WTC11 (cell line): ENCODE results near the gene NEK7. TPM values are rescaled to one million over a fixed set of nuclear protein-coding genes. Genes with fewer than 3 reads are reported as not detected.

Experiments
- ATAC-seq: fragments of 200-7000 bp; cut with Tn5 transposase; 2 replicates; pipeline ENCODE4 v1.10.0; 2021; ENCODE audit warnings: mild to moderate bottlenecking, moderate library complexity
- CTCF ChIA-PET: fragments of 300-600 bp; sonication (Branson Sonifier 250); formaldehyde crosslinking; loops from one replicate; lab custom pipeline; 2021; ENCODE audit warnings: antibody characterized with exemption; lab: Charles Lee
- POLR2A ChIA-PET: fragments of 350-600 bp; sonication (Branson Sonifier 250); formaldehyde crosslinking; loops from one replicate; lab custom pipeline; 2021; ENCODE audit warnings: antibody characterized with exemption; lab: Charles Lee
- DNase-seq: peaks from one replicate; pipeline ENCODE4 v3.0.0; 2021; ENCODE audit warnings: low spot score
- H3K27ac Mint-ChIP-seq: 2 replicates; pipeline ENCODE4 v1.8.0; 2021; ENCODE audit warnings: mixed read lengths
- H3K27me3 Mint-ChIP-seq: 2 replicates; pipeline ENCODE4 v1.8.0; 2021; ENCODE audit warnings: low read depth, mild to moderate bottlenecking, moderate library complexity, mixed read lengths
- H3K36me3 Mint-ChIP-seq: 2 replicates; pipeline ENCODE4 v1.8.0; 2021; ENCODE audit warnings: mixed read lengths
- H3K4me1 Mint-ChIP-seq: 2 replicates; pipeline ENCODE4 v1.8.0; 2022; ENCODE audit warnings: mixed read lengths
- H3K4me3 Mint-ChIP-seq: 2 replicates; pipeline ENCODE4 v1.8.0; 2021; ENCODE audit warnings: mild to moderate bottlenecking, moderate library complexity, mixed read lengths
- H3K9me3 Mint-ChIP-seq: 2 replicates; pipeline ENCODE4 v1.8.0; 2021; ENCODE audit warnings: mixed read lengths
- ATF2 ChIP-seq: sonication (generic); formaldehyde crosslinking; IDR thresholded peaks from 2 replicates; pipeline ENCODE4 v1.8.1; 2022; ENCODE audit warnings: low read depth, missing genetic modification reagents, borderline replicate concordance
- ATF6 ChIP-seq: sonication (generic); formaldehyde crosslinking; IDR thresholded peaks from 2 replicates; pipeline ENCODE4 v1.8.1; 2023; ENCODE audit warnings: mild to moderate bottlenecking, missing genetic modification reagents
- CREB1 ChIP-seq: sonication (generic); formaldehyde crosslinking; IDR thresholded peaks from 2 replicates; pipeline ENCODE4 v1.8.0; 2023; ENCODE audit warnings: mild to moderate bottlenecking, missing genetic modification reagents
- FOXP4 ChIP-seq: sonication (generic); formaldehyde crosslinking; IDR thresholded peaks from 2 replicates; pipeline ENCODE4 v1.8.0; 2022; ENCODE audit warnings: mild to moderate bottlenecking, missing genetic modification reagents
- GABPB1 ChIP-seq: sonication (generic); formaldehyde crosslinking; IDR thresholded peaks from 2 replicates; pipeline ENCODE4 v1.8.1; 2023; ENCODE audit warnings: mild to moderate bottlenecking, missing genetic modification reagents
- JAZF1 ChIP-seq: fragments of 250-450 bp; sonication (Bioruptor Pico); IDR thresholded peaks from 2 replicates; pipeline ENCODE4 v1.9.0; 2021; ENCODE audit warnings: moderate library complexity, mild to moderate bottlenecking, inconsistent platforms
- MXD4 ChIP-seq: fragments of 250-450 bp; sonication (Bioruptor Pico); IDR thresholded peaks from 2 replicates; pipeline ENCODE4 v1.8.0; 2021; ENCODE audit warnings: mild to moderate bottlenecking, moderate library complexity, borderline replicate concordance
- NR2C2 ChIP-seq: sonication (generic); formaldehyde crosslinking; IDR thresholded peaks from 2 replicates; pipeline ENCODE4 v1.8.0; 2022; ENCODE audit warnings: mild to moderate bottlenecking, missing genetic modification reagents
- OVOL2 ChIP-seq: fragments of 250-450 bp; sonication (Bioruptor Pico); IDR thresholded peaks from 2 replicates; pipeline ENCODE4 v1.9.0; 2021; ENCODE audit warnings: mild to moderate bottlenecking, borderline replicate concordance
- SMAD3 ChIP-seq: sonication (generic); formaldehyde crosslinking; IDR thresholded peaks from 2 replicates; pipeline ENCODE4 v1.8.0; 2022; ENCODE audit warnings: missing genetic modification reagents, mild to moderate bottlenecking, borderline replicate concordance
- SP1 ChIP-seq: sonication (generic); formaldehyde crosslinking; conservative IDR thresholded peaks from 2 replicates; pipeline ENCODE4 v1.8.1; 2022; ENCODE audit warnings: missing genetic modification reagents
- USF1 ChIP-seq: sonication (generic); formaldehyde crosslinking; IDR thresholded peaks from 2 replicates; pipeline ENCODE4 v1.8.0; 2022; ENCODE audit warnings: mild to moderate bottlenecking, missing genetic modification reagents
- ZNF121 ChIP-seq: sonication (generic); formaldehyde crosslinking; IDR thresholded peaks from 2 replicates; pipeline ENCODE4 v1.8.0; 2023; ENCODE audit warnings: missing genetic modification reagents
- ZNF219 ChIP-seq: sonication (generic); formaldehyde crosslinking; IDR thresholded peaks from 2 replicates; pipeline ENCODE4 v1.8.0; 2023; ENCODE audit warnings: missing genetic modification reagents, mild to moderate bottlenecking, borderline replicate concordance
- ZNF281 ChIP-seq: sonication (generic); formaldehyde crosslinking; IDR thresholded peaks from 2 replicates; pipeline ENCODE4 v1.8.0; 2023; ENCODE audit warnings: mild to moderate bottlenecking, missing genetic modification reagents
- ZNF317 ChIP-seq: sonication (generic); formaldehyde crosslinking; IDR thresholded peaks from 2 replicates; pipeline ENCODE4 v1.8.1; 2023; ENCODE audit warnings: low read depth, mild to moderate bottlenecking, moderate library complexity, missing genetic modification reagents, borderline replicate concordance
- ZNF396 ChIP-seq: fragments of 250-450 bp; sonication (Bioruptor Pico); IDR thresholded peaks from 2 replicates; pipeline ENCODE4 v1.8.0; 2021; ENCODE audit warnings: mild to moderate bottlenecking, moderate library complexity, borderline replicate concordance
- ZNF423 ChIP-seq: fragments of 250-450 bp; sonication (Bioruptor Pico); IDR thresholded peaks from 2 replicates; pipeline ENCODE4 v2.1.2; 2022; ENCODE audit warnings: mild to moderate bottlenecking, moderate library complexity
- ZNF532 ChIP-seq: fragments of 250-450 bp; sonication (Bioruptor Pico); IDR thresholded peaks from 2 replicates; pipeline ENCODE4 v1.9.0; 2021; ENCODE audit warnings: mild to moderate bottlenecking, borderline replicate concordance
- ZSCAN18 ChIP-seq: fragments of 250-450 bp; sonication (Bioruptor Pico); IDR thresholded peaks from 2 replicates; pipeline ENCODE4 v2.1.2; 2022; ENCODE audit warnings: mild to moderate bottlenecking, moderate library complexity
- total RNA-seq: library from RNA; stranded (reverse); gene quantifications from 3 replicates; pipeline ENCODE4 v1.2.3, GENCODE V29; 2021

Gene NEK7
- total RNA-seq, 1 experiment from 2014 or later: 10.3 TPM

- Mint-ChIP-seq H3K27me3 (no peaks in the 10 kb centered on the region), H3K36me3 (no peaks in the 10 kb centered on the region), H3K27ac (no peak overlapping the region; the same call in 1 of the 2 replicates), H3K9me3 (no peaks in the 10 kb centered on the region), H3K4me3 (no peak overlapping the region), H3K4me1 (peaks cover 36% of the 10 kb centered on the region)
- no peak for DNase-seq
- ChIA-PET POLR2A (no interaction called here), CTCF (no interaction called here)
- TF ChIP-seq SMAD3 (CRISPR knock-in tag): no peak
- no peak for TF ChIP-seq ATF2 (CRISPR knock-in tag)
- TF ChIP-seq ZNF219 (CRISPR knock-in tag): no peak
- TF ChIP-seq MXD4 (CRISPR knock-in tag): no peak
- no peak for TF ChIP-seq SP1 (CRISPR knock-in tag)
- no peak for TF ChIP-seq OVOL2 (CRISPR knock-in tag)
- no peak for TF ChIP-seq ZNF396 (CRISPR knock-in tag)
- TF ChIP-seq ZNF317 (CRISPR knock-in tag): no peak
- no peak for TF ChIP-seq ZNF532
- TF ChIP-seq CREB1: no peak
- TF ChIP-seq ZNF423 (CRISPR knock-in tag): no peak
- no peak for TF ChIP-seq ZNF281 (CRISPR knock-in tag)
- TF ChIP-seq GABPB1 (CRISPR knock-in tag): no peak
- no peak for TF ChIP-seq NR2C2
- no peak for TF ChIP-seq ZNF121 (CRISPR knock-in tag)
- ATAC-seq: peak; percentile 89
Measured at GRCh38 chr1:198234520-198235251, 77.9 kb downstream of the NEK7 start.

GRCh38 chr1:198238121-198238520, 81.3 kb downstream of the NEK7 start:
- Mint-ChIP-seq H3K27me3 (no peaks in the 10 kb centered on the region), H3K4me1 (peaks cover 21% of the 10 kb centered on the region), H3K27ac (no peak overlapping the region), H3K36me3 (no peaks in the 10 kb centered on the region)
- CTCF ChIA-PET: no interaction called here
- POLR2A ChIA-PET: no interaction called here
- no peak for DNase-seq
- TF ChIP-seq ZSCAN18 (CRISPR knock-in tag): no peak
- no peak for TF ChIP-seq ATF6 (CRISPR knock-in tag)
- TF ChIP-seq USF1: no peak
- no peak for TF ChIP-seq JAZF1 (CRISPR knock-in tag)
- TF ChIP-seq FOXP4 (CRISPR knock-in tag): no peak
- TF ChIP-seq, all 79 proteins: peak for 0
- Mint-ChIP-seq H3K9me3 (no peaks in the 10 kb centered on the region), H3K4me3 (no peak overlapping the region)
- ATAC-seq: no peak
